Activated CD8-positive, alpha-beta memory T cell treated with anti-CD3 and anti-CD28 coated beads for 4 hours (primary cell): ENCODE results near the gene AP3B1.

ENCODE experiments used
- DNase-seq, 2 donors: peaks; one replicate each; pipeline ENCODE4 v3.0.0-alpha.2; 2020; ENCODE audit warnings: low read depth in 2 of 2

AP3B1 gene

GRCh38 chr5:78294248-78295034, at the start of gene AP3B1:
Gene AP3B1, minus strand, starts transcription at chr5:78294698. Its CDS starts 119 bp downstream, at chr5:78294579.
- peak; percentile 95 to 96 for DNase-seq

GRCh38 chr5:78341440-78341839, 46.9 kb upstream of the AP3B1 start:
- DNase-seq = no peak

- no peak for DNase-seq
These were observed 45.3 kb upstream of the AP3B1 start for GRCh38 chr5:78339617-78340436.

GRCh38 chr5:78336698-78337097, 42.2 kb upstream of the AP3B1 start:
- DNase-seq = no peak

GRCh38 chr5:78335976-78336375, 41.5 kb upstream of the AP3B1 start:
- no peak for DNase-seq

- no peak for DNase-seq
These were observed 40.3 kb upstream of the AP3B1 start for GRCh38 chr5:78334811-78335210.

GRCh38 chr5:78331523-78332080, 37.1 kb upstream of the AP3B1 start:
- DNase-seq = no peak

- no peak for DNase-seq
These were observed 34.2 kb upstream of the AP3B1 start for GRCh38 chr5:78328585-78329173.

GRCh38 chr5:78327761-78328510, 33.4 kb upstream of the AP3B1 start:
- DNase-seq = no peak

- no peak for DNase-seq
These were observed 32.4 kb upstream of the AP3B1 start for GRCh38 chr5:78326930-78327329.

GRCh38 chr5:78323241-78323640, 28.7 kb upstream of the AP3B1 start:
- no peak for DNase-seq

GRCh38 chr5:78320401-78320800, 25.9 kb upstream of the AP3B1 start:
- DNase-seq = no peak

- no peak for DNase-seq
These were observed 23.8 kb upstream of the AP3B1 start for GRCh38 chr5:78318337-78318736.

GRCh38 chr5:78317515-78317914, 23.0 kb upstream of the AP3B1 start:
- DNase-seq = no peak

GRCh38 chr5:78308703-78309102, 14.2 kb upstream of the AP3B1 start:
- no peak for DNase-seq

GRCh38 chr5:78300464-78301045, 6.1 kb upstream of the AP3B1 start:
- no peak for DNase-seq

GRCh38 chr5:78295035-78295961, 800 bp upstream of the AP3B1 start:
- DNase-seq = peak in 1 of 2 donors; percentile 22

GRCh38 chr5:78293851-78294247, 649 bp downstream of the AP3B1 start:
- DNase-seq = no peak

- DNase-seq = no peak
These were observed 2.8 kb downstream of the AP3B1 start for GRCh38 chr5:78291687-78292086.

GRCh38 chr5:78289911-78290310, 4.6 kb downstream of the AP3B1 start:
- no peak for DNase-seq
